Cerebellar cortex (tissue), 1 donor: ENCODE data around the gene ZDHHC14.
"Not testable (repeated sequence)": the region's sequence is repeated elsewhere in the genome, so short reads cannot be mapped to it uniquely, and the experiment has no call there.

Experiments used
- DNase-seq: peaks from one replicate; pipeline ENCODE4 v3.0.0-alpha.2; 2015; ENCODE audit warnings: low spot score

The ZDHHC14 gene

DNA sequence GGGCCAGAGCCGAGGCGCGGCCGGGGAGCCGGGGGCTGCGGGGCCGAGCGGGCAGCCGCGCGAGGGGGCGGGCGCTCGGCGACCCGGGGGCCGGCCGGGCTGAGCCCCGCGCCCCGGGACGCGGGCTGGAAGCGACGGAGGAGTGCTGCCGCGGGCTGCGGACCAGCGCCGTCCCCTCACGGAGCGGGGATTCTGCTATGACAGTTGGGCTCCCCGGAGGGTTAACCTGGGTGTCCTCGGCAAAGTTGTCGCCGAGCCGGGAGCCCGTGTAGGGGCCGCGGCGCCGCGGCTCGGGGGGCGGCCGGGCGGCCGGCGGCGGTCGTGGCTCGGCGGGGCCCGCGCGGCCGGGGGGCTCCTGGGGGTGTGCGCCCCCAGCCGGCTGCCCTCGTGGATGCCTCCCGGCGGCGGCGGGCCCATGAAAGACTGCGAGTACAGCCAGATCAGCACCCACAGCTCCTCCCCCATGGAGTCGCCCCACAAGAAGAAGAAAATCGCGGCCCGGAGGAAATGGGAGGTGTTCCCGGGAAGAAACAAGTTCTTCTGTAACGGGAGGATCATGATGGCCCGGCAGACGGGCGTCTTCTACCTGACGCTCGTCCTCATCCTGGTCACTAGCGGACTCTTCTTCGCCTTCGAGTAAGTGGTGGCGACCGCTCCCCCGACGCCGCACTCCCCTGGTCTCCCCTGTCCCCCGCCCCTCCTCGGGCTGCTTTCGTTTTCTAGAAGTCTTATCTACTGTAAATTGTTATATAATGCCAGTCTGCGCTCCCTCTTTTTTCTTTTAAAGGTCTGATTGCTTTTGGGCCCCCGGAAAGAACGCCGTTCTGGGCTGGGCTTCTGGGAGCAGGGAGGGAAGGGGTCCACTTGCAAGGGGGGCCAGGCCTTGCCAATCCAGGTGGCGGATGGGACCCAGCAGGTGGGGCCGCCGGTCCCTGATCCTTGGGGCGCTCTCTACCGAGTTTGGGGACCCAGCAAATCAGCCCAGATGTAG is 936 bp downstream of the ZDHHC14 start:
- DNase-seq, result peak; percentile 46

DNA sequence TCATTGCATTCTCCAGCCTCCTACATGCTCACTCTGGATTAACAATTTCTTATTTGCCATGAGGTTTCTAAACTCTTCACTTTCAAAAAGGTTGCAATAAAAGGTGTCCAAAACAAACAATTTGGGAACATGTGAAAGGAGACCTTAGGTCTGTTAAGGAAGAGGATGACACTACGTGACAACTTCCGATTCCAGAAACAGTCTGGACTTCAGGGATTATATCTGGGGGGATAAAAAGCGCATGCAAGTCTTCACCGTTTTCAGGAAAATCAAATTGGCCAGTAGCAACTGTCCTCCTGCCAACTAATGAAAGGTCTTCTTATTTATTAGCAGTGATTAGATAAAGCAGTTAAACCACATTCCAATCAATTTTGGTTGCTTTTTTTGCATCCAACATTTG is 1.8 kb downstream of the ZDHHC14 start:
- peak; percentile 39 for DNase-seq

DNA sequence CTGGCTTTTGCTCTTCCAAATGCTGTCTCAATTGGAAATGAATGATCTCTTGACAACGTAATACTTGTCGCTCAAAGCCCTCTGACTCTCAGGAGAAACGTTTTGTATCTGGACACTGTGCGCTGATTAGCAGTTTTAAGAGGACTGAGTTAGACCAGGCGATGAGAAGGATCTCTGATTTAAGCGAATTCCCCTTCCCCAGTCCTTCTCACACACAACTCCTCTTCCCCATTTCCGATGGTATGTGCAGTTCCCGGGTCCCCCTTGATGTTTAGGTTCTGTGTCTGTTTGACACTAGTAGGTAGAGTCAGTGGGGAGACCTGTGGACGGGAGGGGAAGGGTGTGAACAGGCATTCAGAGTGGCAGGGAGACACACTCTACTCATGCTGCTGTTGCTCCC is 2.5 kb downstream of the ZDHHC14 start:
- DNase-seq, result peak; percentile 49

DNA sequence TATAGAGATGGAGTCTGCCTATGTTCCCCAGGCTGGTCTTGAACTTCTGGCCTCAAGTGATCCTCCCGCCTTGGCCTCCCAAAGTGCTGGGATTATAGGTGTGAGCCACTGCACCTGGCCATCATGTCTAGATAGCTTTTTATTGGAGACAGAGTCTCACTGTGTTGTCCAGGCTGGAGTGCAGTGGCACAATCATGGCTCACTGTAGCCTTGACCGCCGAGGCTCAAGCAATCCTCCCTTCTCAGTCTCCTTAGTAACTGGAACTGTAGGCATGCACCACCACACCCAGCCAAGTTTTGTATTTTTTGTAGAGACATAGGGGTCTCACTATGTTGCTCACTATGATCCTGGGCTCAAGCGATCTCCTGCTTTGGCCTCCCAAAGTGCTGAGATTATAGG is 4.0 kb downstream of the ZDHHC14 start:
- not testable (repeated sequence) for DNase-seq

DNA sequence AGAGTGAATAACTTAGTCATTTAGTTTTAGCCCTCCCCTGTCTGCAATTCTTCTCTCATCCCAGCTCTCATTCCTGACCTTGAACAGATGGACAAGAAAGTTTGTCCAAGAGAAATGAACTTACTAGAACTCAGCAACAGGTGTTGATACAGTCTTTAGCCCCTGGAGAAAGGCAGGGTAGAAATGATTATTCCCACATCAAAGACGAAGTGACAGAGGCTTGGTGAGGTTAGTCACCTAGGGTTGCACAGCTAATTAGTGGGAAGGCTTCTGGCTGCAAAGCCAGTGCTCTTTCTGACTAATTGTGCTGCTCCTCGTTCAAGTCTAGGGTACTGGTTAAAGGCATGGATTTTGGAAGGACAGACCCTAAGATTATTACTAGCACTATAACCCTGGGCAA is 4.5 kb downstream of the ZDHHC14 start:
- DNase-seq, result no peak

DNA sequence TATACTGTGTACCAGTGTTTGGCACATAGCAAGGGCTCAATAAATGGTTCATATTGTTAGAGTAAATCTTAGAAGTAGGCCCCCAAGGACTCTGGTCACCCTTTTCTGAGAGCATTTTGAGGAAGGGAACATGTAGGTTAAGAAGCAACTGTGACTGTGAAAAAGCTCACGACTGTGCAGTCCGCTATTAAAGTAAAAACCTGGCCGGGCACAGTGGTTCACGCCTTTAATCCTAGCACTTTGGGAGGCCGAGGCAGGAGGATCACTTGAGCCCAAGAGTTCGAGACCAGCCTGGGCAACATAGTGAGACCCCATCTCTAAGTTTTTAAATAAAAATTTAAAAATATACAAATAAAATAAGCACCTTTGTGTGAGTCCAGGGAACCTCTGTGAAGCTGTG is 5.0 kb downstream of the ZDHHC14 start:
- no peak for DNase-seq

DNA sequence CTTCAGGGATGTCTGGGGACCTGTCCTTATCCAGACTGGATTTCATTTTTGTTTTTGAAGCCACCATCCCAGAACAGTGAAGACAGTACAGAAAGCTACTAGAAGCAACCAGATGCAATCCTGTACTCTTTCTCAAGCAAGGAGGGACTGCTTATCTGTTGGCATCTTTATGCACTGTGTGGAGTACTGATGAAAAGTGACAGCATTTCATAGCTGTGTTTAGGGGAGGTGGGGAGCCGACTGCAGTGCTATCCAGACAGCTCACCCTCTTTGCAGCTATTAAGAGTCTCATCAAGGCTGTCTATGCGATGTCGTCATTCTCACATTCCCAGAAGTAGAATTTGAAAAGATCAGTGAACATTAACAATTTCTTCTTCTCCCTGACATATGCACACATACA is 5.5 kb downstream of the ZDHHC14 start:
- DNase-seq, result no peak

DNA sequence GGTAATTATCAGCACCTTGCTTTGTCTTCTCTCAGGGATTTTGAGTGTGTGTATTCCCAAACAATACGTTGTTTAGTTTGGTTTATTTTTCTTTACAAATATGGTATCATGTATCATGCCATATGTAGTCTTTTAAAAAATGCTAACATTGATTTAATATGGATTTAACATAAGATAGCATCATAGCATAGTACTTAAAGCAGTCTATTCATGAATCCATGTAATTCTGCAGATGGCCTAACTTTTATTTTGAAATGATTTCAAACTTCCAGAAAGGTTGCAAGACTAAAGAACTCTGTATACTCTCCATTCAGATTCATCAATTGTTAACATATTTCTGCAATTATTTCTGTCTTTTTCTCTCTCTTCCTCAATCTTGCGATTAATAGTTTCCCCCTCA is 7.9 kb downstream of the ZDHHC14 start:
- no peak for DNase-seq

DNA sequence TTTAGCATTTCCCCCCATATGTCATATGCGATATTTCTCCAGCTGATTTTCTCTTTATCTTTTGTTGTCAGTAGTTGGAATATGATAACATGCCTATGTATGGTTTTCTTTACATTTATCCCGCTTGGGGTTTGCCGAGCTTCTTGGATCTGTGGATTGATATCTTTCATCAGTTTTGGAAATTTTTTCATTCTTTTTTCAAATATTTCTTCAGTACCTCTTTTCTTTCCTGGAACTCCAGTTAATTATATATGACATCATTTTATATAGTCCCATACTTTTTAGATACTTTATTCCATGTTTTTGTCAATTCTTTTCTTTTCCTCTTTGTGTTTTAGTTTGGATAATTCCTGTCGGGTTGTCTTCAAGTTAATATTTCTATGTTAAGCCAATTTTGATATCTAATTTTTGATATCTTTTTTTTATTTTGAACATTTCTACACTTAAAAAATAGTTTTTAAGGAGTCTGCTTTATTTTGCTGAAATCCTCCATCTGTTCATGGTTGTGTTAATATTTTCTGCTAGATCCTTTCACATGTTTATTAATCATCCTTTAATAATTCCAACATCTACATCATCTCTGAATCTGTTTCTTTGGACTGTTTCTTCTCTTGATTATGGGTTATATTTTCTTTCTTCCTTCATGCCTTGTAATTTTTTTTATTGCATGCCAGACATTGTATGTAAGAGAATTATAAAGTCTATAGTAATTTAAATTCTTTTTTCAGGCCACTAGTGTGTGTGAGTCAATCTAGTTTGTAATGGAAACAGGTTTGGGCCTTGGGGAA is 9.5 kb downstream of the ZDHHC14 start:
- DNase-seq, result no peak

DNA sequence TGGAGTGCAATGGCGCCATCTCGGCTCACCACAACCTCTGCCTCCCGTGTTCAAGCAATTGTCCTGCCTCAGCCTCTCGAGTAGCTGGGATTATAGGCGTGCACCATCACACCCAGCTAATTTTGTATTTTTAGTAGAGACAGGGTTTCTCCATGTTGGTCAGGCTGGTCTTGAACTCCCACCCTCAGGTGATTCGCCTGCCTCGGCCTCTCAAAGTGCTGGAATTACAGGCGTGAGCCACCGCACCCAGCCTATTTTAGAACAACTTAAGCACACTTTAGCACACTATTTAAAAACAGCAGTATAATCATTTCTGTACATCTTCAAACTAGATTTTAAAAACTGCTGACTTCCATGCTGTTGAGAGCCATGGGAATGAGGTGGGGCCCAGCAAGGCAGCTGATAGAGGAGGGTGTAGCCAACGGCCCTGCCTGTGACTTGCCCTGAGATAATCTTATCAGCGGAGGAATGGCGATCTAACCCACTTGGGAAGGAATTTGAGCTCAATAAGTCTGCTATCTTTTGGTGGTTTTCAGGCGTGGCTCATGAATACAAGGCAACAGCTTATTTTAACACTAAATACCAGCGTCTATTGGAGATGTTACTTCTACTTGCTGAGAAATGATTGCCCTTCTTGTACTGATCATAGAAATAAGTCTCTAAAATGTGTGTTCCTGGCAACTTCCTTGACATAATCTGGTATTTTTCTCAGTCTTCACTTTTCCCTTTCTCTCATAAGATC is 12.1 kb downstream of the ZDHHC14 start:
- no peak for DNase-seq

DNA sequence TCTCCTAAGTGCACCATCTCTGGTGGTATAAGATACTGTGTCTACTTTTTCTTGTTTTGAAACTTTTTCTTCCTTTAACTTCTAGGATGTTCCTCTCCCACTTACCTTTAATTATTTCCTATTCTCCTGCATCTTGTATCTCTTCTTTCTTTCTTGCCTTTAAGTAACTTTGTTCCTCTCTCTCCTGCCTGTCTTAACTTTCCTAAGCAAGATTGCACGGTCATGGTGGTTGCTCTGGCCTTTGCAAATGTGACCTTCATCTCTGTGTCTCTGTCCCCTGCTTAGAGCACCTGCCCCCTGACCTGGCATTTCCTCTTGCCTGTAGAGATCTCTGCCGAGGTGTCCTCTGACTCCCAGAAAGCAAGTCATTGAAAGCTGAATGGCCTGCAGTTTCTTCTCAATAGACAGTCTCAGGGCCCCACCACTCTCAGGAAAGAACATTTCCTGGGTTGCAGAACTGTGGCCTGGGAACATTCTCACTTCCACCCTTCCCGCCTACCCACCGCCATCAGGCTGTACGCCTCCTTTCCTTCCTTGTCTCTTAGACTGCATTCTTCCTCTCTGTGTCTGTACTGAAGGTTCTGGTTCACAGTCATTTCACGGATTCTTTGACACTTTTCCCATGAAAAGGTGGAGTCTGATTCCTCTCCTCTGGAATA is 12.8 kb downstream of the ZDHHC14 start:
- no peak for DNase-seq

DNA sequence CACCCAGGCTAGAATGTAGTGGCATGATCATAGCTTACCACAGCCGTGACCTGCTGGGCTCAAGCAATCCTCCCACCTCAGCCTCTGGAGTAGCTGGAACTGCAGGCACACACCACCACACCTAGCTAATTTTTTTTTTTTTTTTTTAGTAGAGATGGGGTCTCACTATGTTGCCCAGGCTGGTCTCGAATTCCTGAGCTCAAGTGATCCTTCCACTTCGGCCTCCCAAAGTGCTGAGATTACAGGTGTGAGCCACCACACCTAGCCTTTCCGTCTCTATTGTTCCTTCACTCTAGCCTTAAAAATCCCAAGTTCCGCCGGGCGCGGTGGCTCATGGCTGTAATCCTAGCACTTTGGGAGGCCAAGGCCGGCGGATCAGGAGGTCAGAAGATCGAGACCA is 14.2 kb downstream of the ZDHHC14 start:
- DNase-seq, result not testable (repeated sequence)

DNA sequence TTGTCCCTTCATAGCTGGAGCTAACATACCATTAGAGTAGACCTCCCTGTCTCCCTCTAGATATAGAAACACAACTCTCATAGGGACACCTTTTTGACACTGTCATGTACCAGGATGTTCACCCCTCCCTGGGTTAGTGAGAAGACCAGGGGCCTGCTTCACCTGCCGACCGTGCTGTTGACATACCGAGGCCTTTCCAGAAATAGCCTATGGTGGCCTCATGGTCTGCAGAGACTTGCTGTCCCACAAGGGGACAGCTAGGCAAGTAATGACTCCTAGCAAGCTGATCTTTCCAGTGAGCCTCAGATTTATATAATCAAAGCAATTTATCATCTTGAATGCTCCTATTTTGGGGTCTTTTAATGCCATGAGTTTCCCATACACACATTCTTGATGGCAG is 15.0 kb downstream of the ZDHHC14 start:
- DNase-seq, result no peak

DNA sequence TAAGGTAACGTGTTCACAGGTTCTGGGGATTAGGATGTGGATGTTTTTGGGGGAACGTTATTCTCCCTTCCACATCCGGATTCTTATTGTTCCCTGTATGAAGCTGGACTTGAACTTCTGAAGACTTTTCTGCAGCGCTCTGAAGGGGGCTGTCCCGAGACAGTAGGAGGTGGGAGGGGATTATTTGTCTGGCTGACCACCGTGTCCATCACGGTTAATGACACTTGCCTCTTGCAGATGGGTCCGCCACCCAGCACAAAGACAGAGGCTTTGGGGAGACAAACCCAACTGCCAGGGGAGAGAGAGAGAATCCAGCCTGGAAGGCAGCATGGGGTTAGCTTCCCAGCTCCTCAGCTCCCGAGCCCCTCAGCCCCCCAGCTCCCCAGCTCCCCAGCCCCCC is 16.7 kb downstream of the ZDHHC14 start:
- no peak for DNase-seq

DNA sequence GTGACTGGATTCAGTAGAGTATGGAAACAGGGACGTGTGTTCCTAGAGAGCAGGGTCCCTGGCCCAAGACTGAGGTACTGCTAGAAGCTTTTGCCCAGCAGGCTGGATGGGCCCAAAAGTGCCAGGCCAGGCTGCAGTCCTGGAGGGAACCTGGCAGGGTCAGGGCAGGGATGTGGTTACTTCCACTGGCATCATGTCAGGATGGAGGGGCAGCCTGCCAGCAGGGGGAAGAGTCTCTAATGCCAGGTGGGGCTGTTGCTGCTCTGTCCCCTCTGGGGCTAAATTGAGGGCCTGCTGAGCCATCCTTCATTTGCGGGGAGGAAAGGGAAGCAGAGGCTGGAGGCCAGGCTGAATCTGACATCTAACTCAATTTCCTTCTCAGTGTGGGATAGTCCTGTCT is 17.2 kb downstream of the ZDHHC14 start:
- DNase-seq, result no peak

DNA sequence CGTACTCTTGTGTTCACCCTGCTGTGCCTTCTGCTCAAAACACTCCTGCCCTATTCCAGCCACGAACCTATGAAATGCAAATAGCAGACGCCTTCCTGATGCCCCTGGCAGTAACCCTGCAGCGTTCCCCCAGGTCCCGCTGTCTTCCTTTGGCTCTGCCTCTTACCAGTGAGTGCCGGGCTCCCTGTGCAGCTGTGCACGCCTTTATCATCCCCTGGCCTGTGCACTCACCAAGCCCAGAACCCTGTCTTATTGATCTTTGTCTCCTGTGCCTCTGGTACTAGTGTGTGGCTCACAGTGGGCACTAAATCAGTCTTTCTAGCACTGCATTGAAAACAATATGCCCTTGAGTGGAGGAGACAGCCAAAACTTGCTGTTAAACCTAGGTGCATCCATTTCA is 19.7 kb downstream of the ZDHHC14 start:
- no peak for DNase-seq

DNA sequence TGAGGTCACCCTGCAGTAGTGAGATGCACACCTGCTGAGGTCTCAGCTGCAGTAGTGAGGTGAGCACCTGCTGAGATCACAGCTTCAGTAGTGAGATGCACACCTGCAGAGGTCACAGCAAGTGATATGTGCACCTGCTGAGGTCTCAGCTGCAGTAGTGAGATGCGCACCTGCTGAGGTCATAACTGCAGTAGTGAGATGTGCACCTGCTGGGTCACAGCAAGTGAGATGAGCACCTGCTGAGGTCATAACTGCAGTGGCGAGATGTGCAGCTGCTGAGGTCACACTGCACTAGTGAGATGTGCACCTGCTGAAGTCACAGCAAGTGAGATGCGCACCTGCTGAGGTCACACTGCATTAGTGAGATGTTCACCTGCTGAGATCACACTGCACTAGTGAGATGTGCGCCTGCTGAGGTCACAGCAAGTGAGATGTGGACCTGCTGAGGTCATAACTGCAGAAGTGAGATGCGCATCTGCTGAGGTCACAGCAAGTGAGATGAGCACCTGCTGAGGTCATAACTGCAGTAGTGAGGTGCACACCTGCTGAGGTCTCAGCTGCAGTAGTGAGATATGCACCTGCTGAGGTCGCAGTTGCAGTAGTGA is 20.8 kb downstream of the ZDHHC14 start:
- no peak for DNase-seq

DNA sequence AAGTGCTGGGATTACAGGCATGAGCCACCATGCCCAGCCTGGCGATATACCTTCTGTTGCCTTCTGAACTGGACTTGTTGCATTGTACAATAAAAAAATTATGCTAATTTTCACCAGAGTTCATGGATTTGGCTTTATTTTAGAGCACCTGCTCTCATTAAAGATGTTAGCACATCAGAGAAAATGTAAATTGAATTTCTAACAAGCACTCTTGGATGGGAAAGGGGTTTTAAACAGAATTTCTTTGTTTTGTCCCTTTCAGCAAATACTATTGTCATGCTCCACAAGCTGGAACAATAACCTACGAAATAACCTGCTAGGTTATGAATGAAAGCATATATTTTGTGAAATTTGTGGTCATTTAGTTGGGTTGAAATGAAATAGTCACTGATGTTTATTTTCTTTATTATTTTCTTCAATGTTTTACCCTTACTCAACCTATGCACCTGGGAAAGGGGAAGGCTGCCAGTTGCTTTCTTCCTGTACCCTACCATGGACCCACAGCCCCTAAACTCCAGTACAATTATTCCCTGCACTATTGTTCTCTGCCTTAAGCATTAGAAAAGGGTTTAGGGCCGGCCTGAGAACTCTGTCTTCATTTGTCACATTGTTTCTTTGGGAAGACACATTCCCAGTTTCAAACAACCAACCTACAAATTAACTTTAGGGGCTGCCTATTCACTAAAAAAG is 22.2 kb downstream of the ZDHHC14 start:
- DNase-seq, result no peak

DNA sequence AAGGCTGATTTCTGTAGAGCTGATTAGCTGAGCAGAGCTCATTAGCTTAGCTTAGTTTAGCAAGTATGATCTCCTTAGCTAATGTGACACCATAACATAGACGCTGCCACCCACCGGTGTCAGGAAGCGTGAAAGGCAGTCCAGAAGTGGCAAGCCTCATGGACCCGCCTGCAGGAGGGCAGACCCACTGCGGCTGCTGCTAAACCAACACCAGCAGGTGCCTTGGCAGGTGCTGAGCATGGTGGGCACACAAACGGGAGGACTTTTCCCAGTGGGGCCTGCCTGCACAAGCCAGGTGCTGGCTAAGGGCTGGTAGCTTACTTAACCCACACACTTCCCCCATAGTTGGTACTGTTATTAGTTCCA is 22.7 kb downstream of the ZDHHC14 start:
- no peak for DNase-seq

DNA sequence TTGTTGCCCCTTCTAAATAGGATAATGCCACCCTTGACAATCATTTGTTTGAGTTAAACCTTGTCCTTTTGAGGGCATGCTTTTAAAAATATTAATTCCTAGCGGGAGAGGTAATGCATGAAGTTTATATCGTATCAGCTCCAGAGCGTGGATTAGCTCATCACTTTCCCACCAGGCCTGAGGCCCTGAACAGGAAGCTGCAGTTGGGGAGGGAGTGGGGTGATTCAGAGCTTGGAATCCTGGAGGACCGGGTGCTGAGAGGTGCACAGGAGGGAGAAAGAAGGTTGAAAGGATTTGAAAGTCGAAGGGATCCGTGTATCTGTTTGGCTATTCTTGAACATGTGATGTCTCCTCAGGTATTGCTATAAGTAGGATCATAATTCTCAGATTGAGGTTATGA is 25.0 kb downstream of the ZDHHC14 start:
- DNase-seq, result no peak

DNA sequence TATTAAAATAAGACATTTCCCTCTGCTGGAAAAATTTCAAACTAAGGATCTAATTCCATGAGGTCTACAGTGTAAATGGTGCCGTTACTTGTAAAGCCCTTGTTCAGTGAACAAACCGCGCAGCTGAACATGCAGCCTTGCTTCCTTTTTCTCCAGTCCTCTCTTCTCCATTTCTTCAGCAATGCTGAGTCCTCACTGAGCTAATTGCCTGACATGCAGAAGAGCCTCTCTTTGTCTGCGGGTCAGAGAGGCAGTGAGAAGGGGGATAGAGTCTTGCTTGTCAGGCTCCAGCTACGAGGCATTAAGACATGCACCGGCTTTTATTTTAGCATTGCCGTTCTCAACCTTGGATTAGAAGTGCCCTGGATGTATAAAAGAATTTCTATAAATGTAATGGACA is 25.7 kb downstream of the ZDHHC14 start:
- no peak for DNase-seq
